Lung (tissue), 12 donors: ENCODE results near the gene MAPK4. TPM values are rescaled to one million over a fixed set of nuclear protein-coding genes. Genes with fewer than 3 reads are reported as not detected.

Experiments
- ATAC-seq: fragments of 200-7000 bp; cut with Tn5 transposase; one replicate; pipeline ENCODE4 v1.9.1; 2020; ENCODE audit warnings: moderate number of reproducible peaks; ENCODE audit not compliant: insufficient read depth, low FRiP score
- DNase-seq, 3 donors: peaks; one replicate each; pipeline ENCODE4 v3.0.0-alpha.2; 2013 to 2017
- H3K27ac ChIP-seq, 2 donors: one replicate each; pipeline ENCODE4 v1.5.1; 2013; ENCODE audit warnings: mild to moderate bottlenecking in 2 of 2, moderate library complexity in 2 of 2, control low read depth in 1 of 2, inconsistent platforms in 1 of 2, low read depth in 1 of 2, low read length in 1 of 2
- H3K27me3 ChIP-seq, 3 donors: one replicate each; pipeline ENCODE4 v1.5.1; 2013; ENCODE audit warnings: low read length in 2 of 3; ENCODE audit not compliant: control insufficient read depth in 3 of 3, insufficient read depth in 3 of 3
- H3K36me3 ChIP-seq, 4 donors: one replicate each; pipeline ENCODE4 v1.5.1; 2013; ENCODE audit warnings: low read length in 4 of 4, mild to moderate bottlenecking in 1 of 4, moderate library complexity in 1 of 4; ENCODE audit not compliant: control insufficient read depth in 4 of 4, insufficient read depth in 4 of 4
- H3K4me1 ChIP-seq, 5 donors: one replicate each; pipeline ENCODE4 v1.5.1; 2013; ENCODE audit warnings: low read length in 5 of 5, mild to moderate bottlenecking in 2 of 5, moderate library complexity in 1 of 5; ENCODE audit not compliant: control insufficient read depth in 5 of 5, insufficient read depth in 5 of 5
- H3K4me3 ChIP-seq: one replicate; pipeline ENCODE4 v1.5.1; 2013; ENCODE audit warnings: mild to moderate bottlenecking, control low read depth, moderate library complexity
- H3K9ac ChIP-seq, 2 donors: one replicate each; pipeline ENCODE4 v1.5.1; 2013; ENCODE audit warnings: low read length in 2 of 2, control low read depth in 1 of 2; ENCODE audit not compliant: insufficient read depth in 1 of 2
- H3K9me3 ChIP-seq, 4 donors: one replicate each; pipeline ENCODE4 v1.5.1; 2013; ENCODE audit warnings: low read length in 3 of 4, mild to moderate bottlenecking in 1 of 4, moderate library complexity in 1 of 4; ENCODE audit not compliant: control insufficient read depth in 4 of 4, insufficient read depth in 3 of 4
- WGBS, 2 donors: extraction: QIAGEN DNeasy Blood & Tissue Kit; methylation state at CpG; one replicate each; pipeline ENCODE4 v1.1.7; 2013; 5-methylcytosine and 5-hydroxymethylcytosine counted together
- polyA plus RNA-seq, 2 donors: library from polyadenylated mRNA; stranded (reverse); fragments of 200-250 nt; gene quantifications; one replicate each; pipeline ENCODE4 v1.2.1, GENCODE V29; 2013
- total RNA-seq, 2 donors: library from RNA; depleted of rRNA in 1 of 2; stranded (reverse); fragments of >200 nt in 1 of 2; gene quantifications; one replicate each; pipeline ENCODE4 v1.2.1, GENCODE V29; 2014 to 2021
- TF ChIP-seq, protein P1 (sequence below): IDR thresholded peaks from 2 replicates; pipeline ENCODE4 v1.5.1; 2012; ENCODE audit warnings: mild to moderate bottlenecking; ENCODE audit errors: control extremely low read depth, extremely low read depth
- donor health status: control.
- donor health status: control.
- donor health status: Bipolar disorder and iron deficiency.
- donor health status: healthy.
- donor health status: DM: yes; HTN: yes; CAD: no.

MAPK4 gene
- total and polyA plus RNA-seq, 4 donors: 1.8 to 10.7 (median 3.9) TPM

DNA sequence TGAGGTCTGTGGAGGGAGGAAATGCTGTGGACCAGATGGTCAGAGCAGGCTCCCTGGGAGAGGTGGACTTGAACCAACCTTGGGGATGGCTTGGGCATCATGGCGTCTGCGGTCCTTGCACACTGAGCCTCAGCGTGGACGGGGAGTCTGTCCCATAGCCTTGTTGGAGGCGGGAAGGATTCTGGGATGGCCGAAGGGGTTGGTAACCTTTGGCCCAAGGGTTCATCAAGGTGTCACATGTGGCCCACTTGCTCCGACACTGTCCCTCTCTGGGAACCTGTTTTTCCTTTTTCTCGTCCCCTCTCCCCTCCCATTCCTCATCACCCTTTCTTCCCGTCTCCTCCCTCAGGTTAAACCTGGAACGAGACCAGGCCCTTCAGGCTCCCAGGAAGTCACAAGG lies 66.4 kb downstream of the MAPK4 start:
- no peak overlapping the region for H3K27ac ChIP-seq
- no peaks in the 10 kb centered on the region for H3K36me3 ChIP-seq
- TF ChIP-seq, protein P1, sequence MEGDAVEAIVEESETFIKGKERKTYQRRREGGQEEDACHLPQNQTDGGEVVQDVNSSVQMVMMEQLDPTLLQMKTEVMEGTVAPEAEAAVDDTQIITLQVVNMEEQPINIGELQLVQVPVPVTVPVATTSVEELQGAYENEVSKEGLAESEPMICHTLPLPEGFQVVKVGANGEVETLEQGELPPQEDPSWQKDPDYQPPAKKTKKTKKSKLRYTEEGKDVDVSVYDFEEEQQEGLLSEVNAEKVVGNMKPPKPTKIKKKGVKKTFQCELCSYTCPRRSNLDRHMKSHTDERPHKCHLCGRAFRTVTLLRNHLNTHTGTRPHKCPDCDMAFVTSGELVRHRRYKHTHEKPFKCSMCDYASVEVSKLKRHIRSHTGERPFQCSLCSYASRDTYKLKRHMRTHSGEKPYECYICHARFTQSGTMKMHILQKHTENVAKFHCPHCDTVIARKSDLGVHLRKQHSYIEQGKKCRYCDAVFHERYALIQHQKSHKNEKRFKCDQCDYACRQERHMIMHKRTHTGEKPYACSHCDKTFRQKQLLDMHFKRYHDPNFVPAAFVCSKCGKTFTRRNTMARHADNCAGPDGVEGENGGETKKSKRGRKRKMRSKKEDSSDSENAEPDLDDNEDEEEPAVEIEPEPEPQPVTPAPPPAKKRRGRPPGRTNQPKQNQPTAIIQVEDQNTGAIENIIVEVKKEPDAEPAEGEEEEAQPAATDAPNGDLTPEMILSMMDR: no peak
- H3K27me3 ChIP-seq: no peaks in the 10 kb centered on the region
- no peaks in the 10 kb centered on the region for H3K9me3 ChIP-seq
- no peak overlapping the region for H3K9ac ChIP-seq
- DNase-seq: no peak
- no peak overlapping the region for H3K4me3 ChIP-seq
- WGBS, 2 donors: 93 to 98% methylated on average over 10 of the region's 10 CpGs
- peaks cover 0 to 15% (median 3%) of the 10 kb centered on the region in 5 donors for H3K4me1 ChIP-seq
- no peak for ATAC-seq

DNA sequence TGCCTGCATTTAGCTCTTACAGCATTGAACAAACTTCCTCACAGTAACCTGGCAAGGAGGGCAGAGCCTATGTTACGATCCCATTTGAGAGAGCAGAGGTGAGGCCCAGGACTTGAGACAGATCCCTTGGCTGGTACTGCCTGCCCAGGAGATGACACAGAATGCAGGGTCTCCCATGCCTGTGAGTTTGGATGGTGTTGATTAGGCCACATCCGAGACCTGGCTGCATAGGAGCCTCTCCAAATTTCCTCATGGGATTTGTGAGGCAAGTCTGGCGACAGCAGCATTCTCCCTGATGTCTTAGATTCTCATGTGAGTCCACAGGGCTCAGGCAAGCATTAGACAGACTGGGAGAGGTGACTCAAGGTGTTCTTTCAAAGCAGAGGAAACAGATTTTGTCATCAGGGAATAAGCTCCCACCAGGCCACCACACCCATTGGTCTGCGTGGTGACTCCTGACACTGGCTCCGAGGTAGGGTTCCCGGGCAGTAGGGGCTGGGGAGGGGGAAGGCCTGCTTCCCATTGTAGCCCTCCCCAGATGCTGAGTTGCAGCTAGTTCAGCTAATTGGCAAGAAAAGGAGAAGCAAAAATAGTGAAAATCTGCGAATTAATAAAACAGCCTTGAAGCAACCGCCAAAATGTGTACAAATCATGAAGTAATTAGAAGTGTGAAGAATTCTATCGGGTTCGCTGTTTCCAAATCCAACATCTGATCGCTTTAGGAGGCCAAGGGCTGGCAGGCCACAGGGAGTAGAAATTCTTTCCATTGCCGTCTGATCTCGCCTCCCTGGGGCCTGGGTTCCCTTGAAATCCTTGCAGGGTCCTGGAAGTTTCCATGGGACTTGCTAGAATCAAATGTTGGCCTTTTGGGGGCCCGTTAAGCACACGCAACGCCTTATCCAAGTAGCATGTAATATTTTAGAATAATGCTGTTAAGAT lies 68.0 kb downstream of the MAPK4 start:
- TF ChIP-seq, protein P1: no peak
- ATAC-seq (no peak), DNase-seq (peak in 2 of 3 donors; percentile 16 to 29)
- Histone ChIP-seq H3K36me3 (no peaks in the 10 kb centered on the region), H3K27me3 (no peaks in the 10 kb centered on the region), H3K4me3 (no peak overlapping the region), H3K27ac (no peak overlapping the region), H3K9me3 (no peaks in the 10 kb centered on the region), H3K4me1 (peaks cover 0 to 10% (median 0%) of the 10 kb centered on the region in 5 donors), H3K9ac (no peak overlapping the region)
- WGBS, 2 donors: 79 to 85% methylated on average over 16 of the region's 16 CpGs

DNA sequence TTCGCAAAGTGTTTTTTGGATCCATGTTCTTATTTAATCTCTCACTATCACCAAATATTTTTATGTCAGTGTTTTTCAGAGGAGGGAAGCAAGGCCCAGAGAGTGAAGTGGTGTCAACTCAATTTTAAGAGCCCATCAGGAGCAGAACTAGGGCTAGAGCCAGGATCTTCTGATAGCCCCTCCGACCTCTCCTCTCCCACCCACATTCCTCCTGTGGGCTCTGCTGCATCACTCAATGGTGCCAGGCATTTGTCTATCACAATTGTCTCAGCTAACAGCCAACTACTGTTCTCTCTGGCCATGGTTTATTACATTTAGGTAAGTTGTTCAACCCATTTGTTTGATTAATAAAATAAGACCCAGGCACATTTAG lies 68.6 kb downstream of the MAPK4 start:
- H3K27ac ChIP-seq: no peak overlapping the region
- TF ChIP-seq, protein P1: no peak
- no peak overlapping the region for H3K9ac ChIP-seq
- H3K9me3 ChIP-seq: no peaks in the 10 kb centered on the region
- no peaks in the 10 kb centered on the region for H3K27me3 ChIP-seq
- 75 to 84% methylated on average over 2 of the region's 2 CpGs for WGBS, 2 donors
- no peaks in the 10 kb centered on the region for H3K36me3 ChIP-seq
- no peak overlapping the region for H3K4me3 ChIP-seq
- H3K4me1 ChIP-seq: peaks cover 0 to 10% (median 0%) of the 10 kb centered on the region in 5 donors
- ATAC-seq (no peak), DNase-seq (no peak)
